Breast epithelium (tissue), 4 donors: Measurements from ENCODE around the gene RPL37. TPM values are rescaled to one million over a fixed set of nuclear protein-coding genes. Genes with fewer than 3 reads are reported as not detected.
"Not testable (repeated sequence)": the region's sequence is repeated elsewhere in the genome, so short reads cannot be mapped to it uniquely, and the experiment has no call there.

Experiments used
- DNase-seq, 2 donors: peaks; one replicate each; pipeline ENCODE4 v3.0.0-alpha.2; 2019; ENCODE audit warnings: low spot score in 2 of 2
- H3K27ac ChIP-seq, 2 donors: fragments of 200-600 bp; sonication (generic) in 1 of 2; one replicate each; pipeline ENCODE4 v1.5.1; 2016 to 2019; ENCODE audit warnings: mild to moderate bottlenecking in 1 of 2
- H3K27me3 ChIP-seq, 2 donors: fragments of 200-600 bp; sonication (generic) in 1 of 2; one replicate each; pipeline versions ENCODE4 v1.5.1 to v1.6.0; 2017 to 2019; ENCODE audit warnings: control low read depth in 1 of 2, mild to moderate bottlenecking in 1 of 2
- H3K36me3 ChIP-seq: fragments of 200-600 bp; one replicate; pipeline ENCODE4 v1.5.1; 2019
- H3K4me1 ChIP-seq, 2 donors: fragments of 200-600 bp; sonication (generic); one replicate each; pipeline ENCODE4 v1.5.1; 2016 to 2019; ENCODE audit warnings: control low read depth in 1 of 2
- H3K4me3 ChIP-seq, 3 donors: fragments of 200-600 bp; sonication (generic); 1 replicate in 2 of 3; 2 replicates in 1 of 3; pipeline ENCODE4 v1.5.1; 2016 to 2019; ENCODE audit warnings: mild to moderate bottlenecking in 3 of 3, moderate library complexity in 2 of 3
- H3K9me3 ChIP-seq, 2 donors: fragments of 200-600 bp; sonication (generic) in 1 of 2; one replicate each; pipeline ENCODE4 v1.5.1; 2016 to 2019; ENCODE audit warnings: control low read depth in 1 of 2
- POLR2A ChIP-seq: fragments of 450-650 bp; IDR thresholded peaks from one replicate; pipeline ENCODE4 v1.6.1; 2016; ENCODE audit warnings: antibody characterized with exemption, mild to moderate bottlenecking, moderate library complexity
- POLR2AphosphoS5 ChIP-seq, 3 donors: sonication (generic); formaldehyde crosslinking; IDR thresholded peaks; one replicate each; pipeline ENCODE4 v1.6.1; 2017; ENCODE audit warnings: antibody characterized with exemption in 3 of 3
- intact Hi-C: fragments of 100-400 bp; cut with DNase I; formaldehyde crosslinking; loops from one replicate; pipeline ENCODE4 v1.15.1; 2023; ENCODE audit warnings: low total_unique reads
- total RNA-seq, 3 donors: library from RNA; depleted of rRNA; stranded (reverse); fragments of >200 nt; gene quantifications; one replicate each; pipeline ENCODE4 v1.1.0, GENCODE V29; 2016
- TF ChIP-seq, protein P1 (sequence below), 3 donors: fragments of 450-650 bp; IDR thresholded peaks; one replicate each; pipeline ENCODE4 v1.5.1; 2016 to 2017; ENCODE audit warnings: antibody characterized with exemption in 3 of 3, mild to moderate bottlenecking in 3 of 3, moderate library complexity in 3 of 3

RPL37 gene
- total RNA-seq: 100 to 1,000 TPM; 165 to 341 (median 206) TPM

- no peaks in the 10 kb centered on the region for H3K27me3 ChIP-seq
- DNase-seq: peak; percentile 94 to 97
- no peaks in the 10 kb centered on the region for H3K9me3 ChIP-seq
- H3K4me3 ChIP-seq: peak within 1 kb of the TSS; percentile 74 to 88 (median 75)
- H3K4me1 ChIP-seq: peaks cover 0 to 8% of the 10 kb centered on the region in 2 donors
- peak within 1 kb of the TSS; percentile 97 to 99 for H3K27ac ChIP-seq
- no peaks in the 10 kb centered on the region for H3K36me3 ChIP-seq
- TF ChIP-seq POLR2A (peak; percentile 49), POLR2AphosphoS5 (IDR thresholded peaks at IDR 0.05) (peak; percentile 94 to 99 (median 97))
- TF ChIP-seq, protein P1, sequence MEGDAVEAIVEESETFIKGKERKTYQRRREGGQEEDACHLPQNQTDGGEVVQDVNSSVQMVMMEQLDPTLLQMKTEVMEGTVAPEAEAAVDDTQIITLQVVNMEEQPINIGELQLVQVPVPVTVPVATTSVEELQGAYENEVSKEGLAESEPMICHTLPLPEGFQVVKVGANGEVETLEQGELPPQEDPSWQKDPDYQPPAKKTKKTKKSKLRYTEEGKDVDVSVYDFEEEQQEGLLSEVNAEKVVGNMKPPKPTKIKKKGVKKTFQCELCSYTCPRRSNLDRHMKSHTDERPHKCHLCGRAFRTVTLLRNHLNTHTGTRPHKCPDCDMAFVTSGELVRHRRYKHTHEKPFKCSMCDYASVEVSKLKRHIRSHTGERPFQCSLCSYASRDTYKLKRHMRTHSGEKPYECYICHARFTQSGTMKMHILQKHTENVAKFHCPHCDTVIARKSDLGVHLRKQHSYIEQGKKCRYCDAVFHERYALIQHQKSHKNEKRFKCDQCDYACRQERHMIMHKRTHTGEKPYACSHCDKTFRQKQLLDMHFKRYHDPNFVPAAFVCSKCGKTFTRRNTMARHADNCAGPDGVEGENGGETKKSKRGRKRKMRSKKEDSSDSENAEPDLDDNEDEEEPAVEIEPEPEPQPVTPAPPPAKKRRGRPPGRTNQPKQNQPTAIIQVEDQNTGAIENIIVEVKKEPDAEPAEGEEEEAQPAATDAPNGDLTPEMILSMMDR (IDR thresholded peaks at IDR 0.05): no peak
- intact Hi-C loops: no loop called here
Observed at GRCh38 chr5:40834849-40835787, at the start of gene RPL37. TSS of gene RPL37 (minus strand) at chr5:40835222. CDS start at chr5:40835185, 37 bp downstream.

- peaks cover 0 to 13% of the 10 kb centered on the region in 2 donors for H3K9me3 ChIP-seq
- H3K27me3 ChIP-seq, DNase-seq, H3K4me3 ChIP-seq, H3K36me3 ChIP-seq, intact Hi-C loops, H3K4me1 ChIP-seq, H3K27ac ChIP-seq: not testable (repeated sequence)
Observed at GRCh38 chr5:40883051-40883450, 48.0 kb upstream of the RPL37 start.

DNA sequence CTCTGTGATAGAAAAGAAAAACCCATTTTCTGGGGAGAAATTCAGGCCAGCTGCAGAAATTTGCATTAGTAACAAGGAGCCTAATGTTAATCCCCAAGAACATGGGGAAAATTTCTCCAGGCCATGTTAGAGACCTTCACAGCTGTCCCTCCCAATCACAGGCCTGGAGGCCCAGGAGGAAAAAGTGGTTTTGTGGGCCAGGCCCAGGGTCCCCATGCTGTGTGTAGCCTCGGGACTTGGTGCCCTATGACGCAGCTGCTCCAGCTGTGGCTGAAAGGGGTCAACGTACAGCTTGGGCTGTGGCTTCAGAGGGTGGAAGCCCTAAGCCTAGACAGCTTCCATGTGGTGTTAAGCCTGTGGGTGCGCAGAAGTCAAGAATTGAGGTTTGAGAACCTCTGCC lies 47.3 kb upstream of the RPL37 start:
- H3K4me3 ChIP-seq: no peak overlapping the region
- H3K9me3 ChIP-seq: peaks cover 0 to 13% of the 10 kb centered on the region in 2 donors
- no peaks in the 10 kb centered on the region for H3K4me1 ChIP-seq
- intact Hi-C loops: no loop called here
- no peak for DNase-seq
- no peaks in the 10 kb centered on the region for H3K36me3 ChIP-seq
- TF ChIP-seq POLR2AphosphoS5 (IDR thresholded peaks at IDR 0.05) (no peak), POLR2A (no peak)
- TF ChIP-seq, protein P1 (IDR thresholded peaks at IDR 0.05): no peak
- no peak overlapping the region for H3K27ac ChIP-seq
- H3K27me3 ChIP-seq: no peaks in the 10 kb centered on the region

DNA sequence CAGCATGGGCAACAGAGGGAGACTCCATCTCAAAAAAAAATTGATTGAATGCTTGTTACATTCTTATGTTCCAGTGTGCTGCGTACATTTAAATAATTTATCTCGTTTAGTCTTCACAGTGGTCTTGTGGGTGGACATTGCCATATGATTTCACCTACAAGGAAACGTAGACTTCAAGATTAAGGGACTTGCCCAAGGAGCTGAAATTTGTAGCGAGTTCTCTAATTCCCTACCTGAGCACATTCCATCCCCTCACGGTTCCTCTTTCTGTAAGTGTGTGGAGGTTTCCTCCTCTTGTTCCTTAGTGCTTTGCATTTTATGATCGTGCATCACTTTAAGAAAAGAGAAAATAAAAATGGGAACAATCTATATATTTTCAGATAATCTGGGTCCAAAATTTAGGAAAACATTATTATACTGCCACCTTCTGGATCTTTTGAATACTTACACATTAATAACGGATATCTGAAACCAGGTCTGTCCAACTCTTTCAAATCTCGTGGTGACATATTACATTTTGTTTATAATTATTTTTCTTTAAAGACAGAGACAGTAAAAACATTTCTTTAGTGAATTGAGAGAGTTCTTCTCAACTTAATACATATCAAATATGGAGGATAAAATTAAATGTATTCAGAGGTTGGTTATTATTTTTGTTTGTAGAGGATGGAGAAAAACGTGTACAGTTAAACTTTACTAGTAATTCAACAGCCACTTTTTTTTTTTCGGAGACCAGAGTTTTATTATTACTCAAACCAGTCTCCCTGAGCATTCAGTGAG lies 44.3 kb upstream of the RPL37 start:
- H3K36me3 ChIP-seq: no peaks in the 10 kb centered on the region
- no peaks in the 10 kb centered on the region for H3K4me1 ChIP-seq
- H3K27me3 ChIP-seq: no peaks in the 10 kb centered on the region
- DNase-seq: no peak
- TF ChIP-seq, protein P1 (IDR thresholded peaks at IDR 0.05): peak; percentile 20 to 62 (median 55)
- TF ChIP-seq POLR2A: no peak
- H3K9me3 ChIP-seq: peaks cover 0 to 13% of the 10 kb centered on the region in 2 donors
- no peak overlapping the region for H3K27ac ChIP-seq
- intact Hi-C loops: no loop called here
- no peak overlapping the region for H3K4me3 ChIP-seq

GRCh38 chr5:40877371-40877988 lies 42.5 kb upstream of the RPL37 start:
- no peak overlapping the region for H3K27ac ChIP-seq
- H3K36me3 ChIP-seq: no peaks in the 10 kb centered on the region
- H3K4me1 ChIP-seq: no peaks in the 10 kb centered on the region
- no peak overlapping the region for H3K4me3 ChIP-seq
- DNase-seq: no peak
- TF ChIP-seq POLR2A (no peak), POLR2AphosphoS5 (IDR thresholded peaks at IDR 0.05) (no peak)
- TF ChIP-seq, protein P1 (IDR thresholded peaks at IDR 0.05): no peak
- H3K9me3 ChIP-seq: peaks cover 0 to 8% of the 10 kb centered on the region in 2 donors
- no peaks in the 10 kb centered on the region for H3K27me3 ChIP-seq
- intact Hi-C loops: no loop called here
